Upper lobe of left lung (tissue), 4 donors: ENCODE data around the gene TOM1L2.

Source experiments
- EP300 ChIP-seq, 4 donors: sonication (generic); formaldehyde crosslinking; IDR thresholded peaks; one replicate each; pipeline ENCODE4 v1.5.1; 2017; ENCODE audit warnings: antibody characterized with exemption in 4 of 4, control low read depth in 2 of 4
- POLR2A ChIP-seq, 4 donors: fragments of 450-650 bp; IDR thresholded peaks; one replicate each; pipeline ENCODE4 v1.5.1; 2016 to 2017; ENCODE audit warnings: antibody characterized with exemption in 4 of 4, mild to moderate bottlenecking in 2 of 4
- POLR2AphosphoS5 ChIP-seq, 2 donors: sonication (generic); formaldehyde crosslinking; IDR thresholded peaks; one replicate each; pipeline ENCODE4 v1.5.1; 2017; ENCODE audit warnings: antibody characterized with exemption in 2 of 2
- TF ChIP-seq, protein P1 (sequence below), 6 experiments: fragments of 450-650 bp in 4 of 6; fragments of 200-600 bp in 2 of 6; sonication (generic) in 2 of 6; IDR thresholded peaks; one replicate each; pipeline ENCODE4 v1.5.1; 2016 to 2019; ENCODE audit warnings: antibody characterized with exemption in 6 of 6

DNA sequence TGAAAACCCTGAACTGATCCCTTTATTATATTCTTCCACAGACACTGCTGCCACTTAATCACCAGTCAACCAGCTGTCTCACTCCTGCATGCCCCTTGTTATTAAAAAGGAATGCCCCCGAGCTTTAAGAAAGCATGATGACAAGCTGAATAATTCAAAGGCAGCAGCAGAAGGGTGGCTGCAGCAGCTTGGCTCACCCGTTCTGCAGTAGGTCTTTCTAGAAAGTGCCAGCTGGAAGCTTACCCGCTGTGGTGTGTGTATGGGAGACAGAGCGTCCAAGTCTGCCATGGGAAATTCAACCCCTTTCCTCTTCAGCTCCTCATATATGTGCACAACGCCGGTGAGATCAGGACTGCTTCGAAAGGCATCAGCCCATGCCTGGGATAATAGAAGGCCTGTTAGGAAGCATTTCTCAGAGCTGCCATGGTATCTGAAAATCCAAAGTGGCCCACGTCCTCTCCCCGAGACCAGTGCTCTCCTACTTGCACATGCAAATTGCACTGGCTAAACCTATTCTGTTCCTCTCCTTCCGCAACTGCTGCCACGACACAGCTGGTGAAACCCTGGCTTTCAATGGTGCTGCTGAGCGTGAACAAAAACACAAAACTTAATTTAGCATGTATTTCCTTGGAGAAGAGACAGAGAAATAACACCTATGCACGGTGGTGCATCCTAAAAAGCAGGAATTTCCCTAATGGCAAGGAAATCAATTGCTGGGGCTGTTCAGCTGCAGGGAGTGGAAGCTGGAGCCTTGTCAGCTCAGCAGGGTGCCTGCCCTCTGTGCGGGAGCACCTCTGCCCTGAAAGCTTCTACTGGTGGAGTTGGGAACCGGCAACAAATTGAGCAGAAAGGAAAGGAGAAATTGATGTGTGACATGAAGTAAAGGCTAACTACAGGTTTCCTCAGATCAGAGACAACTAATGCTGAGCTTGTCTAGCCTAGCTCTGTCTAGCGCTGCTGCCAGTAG lies 87.5 kb downstream of the TOM1L2 start:
- TF ChIP-seq, protein P1, sequence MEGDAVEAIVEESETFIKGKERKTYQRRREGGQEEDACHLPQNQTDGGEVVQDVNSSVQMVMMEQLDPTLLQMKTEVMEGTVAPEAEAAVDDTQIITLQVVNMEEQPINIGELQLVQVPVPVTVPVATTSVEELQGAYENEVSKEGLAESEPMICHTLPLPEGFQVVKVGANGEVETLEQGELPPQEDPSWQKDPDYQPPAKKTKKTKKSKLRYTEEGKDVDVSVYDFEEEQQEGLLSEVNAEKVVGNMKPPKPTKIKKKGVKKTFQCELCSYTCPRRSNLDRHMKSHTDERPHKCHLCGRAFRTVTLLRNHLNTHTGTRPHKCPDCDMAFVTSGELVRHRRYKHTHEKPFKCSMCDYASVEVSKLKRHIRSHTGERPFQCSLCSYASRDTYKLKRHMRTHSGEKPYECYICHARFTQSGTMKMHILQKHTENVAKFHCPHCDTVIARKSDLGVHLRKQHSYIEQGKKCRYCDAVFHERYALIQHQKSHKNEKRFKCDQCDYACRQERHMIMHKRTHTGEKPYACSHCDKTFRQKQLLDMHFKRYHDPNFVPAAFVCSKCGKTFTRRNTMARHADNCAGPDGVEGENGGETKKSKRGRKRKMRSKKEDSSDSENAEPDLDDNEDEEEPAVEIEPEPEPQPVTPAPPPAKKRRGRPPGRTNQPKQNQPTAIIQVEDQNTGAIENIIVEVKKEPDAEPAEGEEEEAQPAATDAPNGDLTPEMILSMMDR (IDR thresholded peaks at IDR 0.05), result no peak
- TF ChIP-seq POLR2A (IDR thresholded peaks at IDR 0.05) (no peak), POLR2AphosphoS5 (IDR thresholded peaks at IDR 0.05) (no peak), EP300 (IDR thresholded peaks at IDR 0.05) (no peak)
